HepG2 (cell line): ENCODE data around the gene PIGZ. TPM values are rescaled to one million over a fixed set of nuclear protein-coding genes. Genes with fewer than 3 reads are reported as not detected.

ENCODE experiments used
- ATAC-seq: fragments of 200-7000 bp; cut with Tn5 transposase; 3 replicates; pipeline ENCODE4 v1.9.1; 2020; ENCODE audit warnings: mild to moderate bottlenecking, moderate library complexity
- BruUV-seq: library from RNA; stranded (reverse); fragments of 400-500 nt; replicated peaks from 2 replicates; lab custom pipeline; 2021; lab: Mats Ljungman, UMichigan
- CTCF ChIA-PET: fragments of 300-600 bp; formaldehyde crosslinking; extraction: SDS; loops from one replicate; lab custom pipeline; 2021; ENCODE audit warnings: low total read pairs, inconsistent platforms, low intra/inter-chr PET ratio; lab: Yijun Ruan, JAX
- POLR2A ChIA-PET: fragments of 350-600 bp; sonication (Branson Sonifier 250); formaldehyde crosslinking; loops from one replicate; lab custom pipeline; 2020; ENCODE audit warnings: antibody characterized with exemption, inconsistent platforms; lab: Yijun Ruan, JAX
- DNase-seq: peaks from one replicate; pipeline ENCODE4 v3.0.0-alpha.2; 2015; ENCODE audit warnings: low spot score
- FAIRE-seq: peaks from 3 replicates; lab custom pipeline; 2011; peaks lifted over from hg19 to GRCh38; lab: Jason Lieb, UNC
- H2AFZ ChIP-seq: one replicate; pipeline ENCODE4 v1.6.1; 2011; ENCODE audit warnings: low read length, inconsistent platforms
- H3K27ac ChIP-seq: fragments of 300-600 bp; 3 replicates; pipeline ENCODE4 v1.8.0; 2011; ENCODE audit warnings: mixed run types, mild to moderate bottlenecking, mixed read lengths, low read length, inconsistent platforms; ENCODE audit not compliant: insufficient read depth; ENCODE audit errors: extremely low read length
- H3K27me3 ChIP-seq, 2 experiments: fragments of 200-600 bp in 1 of 2; 2 replicates in 1 of 2; 3 replicates in 1 of 2; pipeline versions ENCODE4 v1.6.0 to v1.8.0; 2011; ENCODE audit warnings: low read length in 2 of 2, mild to moderate bottlenecking in 2 of 2, moderate library complexity in 2 of 2, inconsistent platforms in 1 of 2; ENCODE audit not compliant: insufficient read depth in 2 of 2, control insufficient read depth in 1 of 2
- H3K36me3 ChIP-seq, 2 experiments: fragments of 200-600 bp in 1 of 2; replicated peaks in 1 of 2; 2 replicates in 1 of 2; 3 replicates in 1 of 2; pipeline versions ENCODE4 v1.5.1 to v1.8.0; 2011; ENCODE audit warnings: low read length in 2 of 2, inconsistent platforms in 1 of 2; ENCODE audit not compliant: insufficient read depth in 2 of 2, control insufficient read depth in 1 of 2
- H3K4me1 ChIP-seq: 2 replicates; pipeline ENCODE4 v1.5.1; 2012; ENCODE audit warnings: low read length, inconsistent platforms; ENCODE audit not compliant: insufficient read depth
- H3K4me2 ChIP-seq: 2 replicates; pipeline ENCODE4 v1.6.0; 2011; ENCODE audit warnings: low read depth, low read length, inconsistent platforms
- H3K4me3 ChIP-seq, 3 experiments: fragments of 200-600 bp in 1 of 3; sonication (generic), shearing (Covaris generic) in 1 of 3; replicated peaks in 1 of 3; 2 replicates each; pipeline ENCODE4 v1.5.1; 2011 to 2016; ENCODE audit warnings: low read length in 3 of 3, inconsistent platforms in 2 of 3, low read depth in 2 of 3, mild to moderate bottlenecking in 2 of 3, control low read depth in 1 of 3, mixed read lengths in 1 of 3; ENCODE audit not compliant: insufficient read depth in 1 of 3
- H3K79me2 ChIP-seq: one replicate; pipeline ENCODE4 v1.6.1; 2011; ENCODE audit warnings: low read length, inconsistent platforms; ENCODE audit not compliant: insufficient read depth
- H3K9ac ChIP-seq: 2 replicates; pipeline ENCODE4 v1.6.0; 2011; ENCODE audit warnings: mild to moderate bottlenecking, low read depth, low read length, inconsistent platforms; ENCODE audit not compliant: insufficient read depth
- H3K9me3 ChIP-seq: 2 replicates; pipeline ENCODE4 v1.5.1; 2012; ENCODE audit warnings: mild to moderate bottlenecking, low read length
- H4K20me1 ChIP-seq: 2 replicates; pipeline ENCODE4 v1.6.0; 2011; ENCODE audit warnings: inconsistent platforms, mild to moderate bottlenecking, low read length, moderate library complexity; ENCODE audit not compliant: insufficient read depth
- ERF ChIP-seq: IDR thresholded peaks from 2 replicates; pipeline ENCODE4 v1.6.1; 2018; ENCODE audit warnings: missing biosample characterization, missing genetic modification reagents
- FIP1L1 ChIP-seq: fragments of 200-400 bp; formaldehyde crosslinking; IDR thresholded peaks from 2 replicates; pipeline ENCODE4 v1.6.1; 2018; ENCODE audit warnings: low read depth, mild to moderate bottlenecking, low read length, moderate library complexity, borderline replicate concordance; ENCODE audit not compliant: insufficient read depth
- GABPB1 ChIP-seq: IDR thresholded peaks from 2 replicates; pipeline ENCODE4 v1.6.1; 2016; ENCODE audit warnings: mild to moderate bottlenecking, missing genetic modification reagents, moderate library complexity, missing compliant biosample characterization
- GATA4 ChIP-seq: sonication (generic); IDR thresholded peaks from 2 replicates; pipeline ENCODE4 v1.6.1; 2016; ENCODE audit warnings: antibody characterized with exemption, low read depth, borderline replicate concordance
- HOXA3 ChIP-seq: sonication (generic); formaldehyde crosslinking; IDR thresholded peaks from 2 replicates; pipeline ENCODE4 v1.5.0; 2020; ENCODE audit warnings: missing genetic modification reagents
- KDM2A ChIP-seq: sonication (generic); formaldehyde crosslinking; IDR thresholded peaks from 2 replicates; pipeline ENCODE4 v1.4.0; 2020; ENCODE audit warnings: low read depth, missing genetic modification reagents, borderline replicate concordance
- KDM6A ChIP-seq: IDR thresholded peaks from 2 replicates; pipeline ENCODE4 v1.6.1; 2016; ENCODE audit warnings: low read depth
- KLF6 ChIP-seq: IDR thresholded peaks from 2 replicates; pipeline ENCODE4 v1.8.0; 2016; ENCODE audit warnings: missing biosample characterization, missing genetic modification reagents
- RARA ChIP-seq: IDR thresholded peaks from 2 replicates; pipeline ENCODE4 v1.6.1; 2016; ENCODE audit warnings: missing genetic modification reagents, missing compliant biosample characterization
- RBFOX2 ChIP-seq: fragments of 200-400 bp; formaldehyde crosslinking; IDR thresholded peaks from 2 replicates; pipeline ENCODE4 v1.6.1; 2017; ENCODE audit warnings: low read depth, mild to moderate bottlenecking, low read length
- SIX1 ChIP-seq: sonication (generic); formaldehyde crosslinking; IDR thresholded peaks from 2 replicates; pipeline ENCODE4 v1.4.0; 2020; ENCODE audit warnings: missing genetic modification reagents, borderline replicate concordance
- TFDP2 ChIP-seq: sonication (generic); formaldehyde crosslinking; IDR thresholded peaks from 2 replicates; pipeline ENCODE4 v1.4.0; 2020; ENCODE audit warnings: missing genetic modification reagents
- ZBTB7B ChIP-seq: sonication (generic); formaldehyde crosslinking; IDR thresholded peaks from 2 replicates; pipeline ENCODE4 v1.4.0; 2020; ENCODE audit warnings: missing genetic modification reagents
- ZFX ChIP-seq: sonication (generic); formaldehyde crosslinking; IDR thresholded peaks from 2 replicates; pipeline ENCODE4 v1.4.0; 2020; ENCODE audit warnings: mild to moderate bottlenecking, low read depth, missing genetic modification reagents, moderate library complexity
- ZNF136 ChIP-seq: sonication (generic); formaldehyde crosslinking; IDR thresholded peaks from 2 replicates; pipeline ENCODE4 v1.8.1; 2022; ENCODE audit warnings: low read depth, mild to moderate bottlenecking, moderate library complexity, missing genetic modification reagents
- ZNF737 ChIP-seq: sonication (generic); formaldehyde crosslinking; IDR thresholded peaks from 2 replicates; pipeline ENCODE4 v1.5.0; 2020; ENCODE audit warnings: missing genetic modification reagents, mild to moderate bottlenecking, borderline replicate concordance
- ZNF879 ChIP-seq: sonication (generic); formaldehyde crosslinking; IDR thresholded peaks from 2 replicates; pipeline ENCODE4 v1.8.1; 2023; ENCODE audit warnings: missing genetic modification reagents
- ZSCAN30 ChIP-seq: sonication (generic); formaldehyde crosslinking; IDR thresholded peaks from 2 replicates; pipeline ENCODE4 v1.5.0; 2020; ENCODE audit warnings: mild to moderate bottlenecking, missing genetic modification reagents
- WGBS: methylation state at CpG from one replicate; pipeline ENCODE4 v1.1.6; 2017; ENCODE audit warnings: low lambda C conversion rate; 5-methylcytosine and 5-hydroxymethylcytosine counted together
- in situ Hi-C: cut with HindIII; loops from 2 replicates; pipeline ENCODE4 v1.10.0; 2017; ENCODE audit warnings: low pct_unique_long_range_greater_than_20kb; ENCODE audit not compliant: extremely low pct_ligation_motif_present
- intact Hi-C: fragments of 100-400 bp; cut with micrococcal nuclease; formaldehyde crosslinking; loops from one replicate; pipeline ENCODE4 v1.10.0; 2022; ENCODE audit not compliant: unreplicated experiment
- polyA plus RNA-seq, 8 experiments: library from polyadenylated mRNA; depleted of rRNA in 3 of 8; stranded (reverse) in 7 of 8; unstranded in 1 of 8; fragments of >200 nt; fragmentation: Illumina TruSeq in 4 of 8; extraction: Trizol in 4 of 8; gene quantifications; 2 replicates each; pipeline versions ENCODE4 v1.2.1 to v1.2.3, GENCODE V29; 2011 to 2016; ENCODE audit warnings: low read depth in 4 of 8, missing spikeins in 1 of 8, mixed read lengths in 1 of 8; ENCODE audit not compliant: insufficient read depth in 1 of 8
- total RNA-seq, 5 experiments: library from RNA; depleted of rRNA; stranded (reverse); fragments of >200 nt; fragmentation: Illumina TruSeq; extraction: Trizol; gene quantifications; 2 replicates each; pipeline ENCODE4 v1.2.3, GENCODE V29; 2016; ENCODE audit warnings: low read depth in 1 of 5
- TF ChIP-seq, protein P1 (sequence below): sonication (generic); formaldehyde crosslinking; IDR thresholded peaks from 2 replicates; pipeline ENCODE4 v1.4.0; 2020; ENCODE audit warnings: missing genetic modification reagents, borderline replicate concordance

Gene PIGZ
- total and polyA plus RNA-seq, 2 of the 13 experiments (the other 11 are each of a cell fraction or from before 2014, with no cell fraction given): 4.7 to 60.5 TPM

DNA sequence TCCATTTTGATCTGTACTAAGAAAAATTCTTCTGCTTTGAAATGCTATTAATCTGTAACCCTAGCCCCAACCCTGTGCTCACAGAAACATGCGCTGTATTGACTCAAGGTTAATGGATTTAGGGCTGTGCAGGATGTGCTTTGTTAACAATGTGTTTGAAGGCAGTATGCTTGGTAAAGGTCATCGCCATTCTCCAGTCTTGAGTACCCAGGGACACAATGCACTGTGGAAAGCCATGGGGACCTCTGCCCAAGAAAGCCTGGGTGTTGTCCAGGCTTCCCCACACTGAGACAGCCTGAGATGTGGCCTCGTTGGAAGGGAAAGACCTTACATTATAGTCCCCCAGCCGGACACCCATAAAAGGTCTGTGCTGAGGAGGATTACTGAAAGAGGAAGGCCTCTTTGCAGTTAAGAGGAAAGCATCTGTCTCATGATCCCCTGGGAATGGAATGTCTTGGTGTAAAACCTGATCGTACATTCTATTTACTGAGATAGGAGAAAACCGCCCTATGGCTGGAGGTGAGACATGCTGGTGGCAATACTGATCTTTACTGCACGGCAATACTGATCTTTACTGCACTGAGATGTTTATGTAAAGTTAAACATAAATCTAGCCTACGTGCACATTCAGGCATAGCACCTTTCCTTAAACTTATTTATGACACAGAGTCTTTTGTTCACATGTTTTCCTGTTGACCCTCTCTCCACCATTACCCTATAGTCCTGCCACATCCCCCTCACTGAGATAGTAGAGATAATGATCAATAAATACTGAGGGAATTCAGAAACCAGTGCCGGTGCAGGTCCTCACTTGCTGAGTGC, 6.3 kb downstream of the PIGZ start:
- POLR2A ChIA-PET: no interaction called here
- intact Hi-C loops: no loop called here
- TF ChIP-seq TFDP2 (CRISPR knock-in tag) (no peak), GATA4 (peak; percentile 93; the same call in 1 of the 2 replicates), ZBTB7B (CRISPR knock-in tag) (peak; percentile 51; the same call in 1 of the 2 replicates), ZNF879 (CRISPR knock-in tag) (no peak), FIP1L1 (no peak), SIX1 (CRISPR knock-in tag) (peak; percentile 75; the same call in 1 of the 2 replicates), KLF6 (CRISPR knock-in tag) (no peak), RBFOX2 (peak; percentile 84), ZSCAN30 (CRISPR knock-in tag) (no peak), ZNF737 (CRISPR knock-in tag) (no peak), RARA (CRISPR knock-in tag) (peak; percentile 83), ZNF136 (CRISPR knock-in tag) (peak; percentile 22; the same call in 1 of the 2 replicates), ERF (CRISPR knock-in tag) (peak; percentile 82), KDM2A (CRISPR knock-in tag) (peak; percentile 18; the same call in 1 of the 2 replicates), ZFX (CRISPR knock-in tag) (no peak; the same call in none of the 2 replicates), HOXA3 (CRISPR knock-in tag) (peak; percentile 53; the same call in 1 of the 2 replicates), GABPB1 (peak; percentile 17; the same call in 1 of the 2 replicates), KDM6A (peak; percentile 63; the same call in 1 of the 2 replicates)
- TF ChIP-seq, protein P1, sequence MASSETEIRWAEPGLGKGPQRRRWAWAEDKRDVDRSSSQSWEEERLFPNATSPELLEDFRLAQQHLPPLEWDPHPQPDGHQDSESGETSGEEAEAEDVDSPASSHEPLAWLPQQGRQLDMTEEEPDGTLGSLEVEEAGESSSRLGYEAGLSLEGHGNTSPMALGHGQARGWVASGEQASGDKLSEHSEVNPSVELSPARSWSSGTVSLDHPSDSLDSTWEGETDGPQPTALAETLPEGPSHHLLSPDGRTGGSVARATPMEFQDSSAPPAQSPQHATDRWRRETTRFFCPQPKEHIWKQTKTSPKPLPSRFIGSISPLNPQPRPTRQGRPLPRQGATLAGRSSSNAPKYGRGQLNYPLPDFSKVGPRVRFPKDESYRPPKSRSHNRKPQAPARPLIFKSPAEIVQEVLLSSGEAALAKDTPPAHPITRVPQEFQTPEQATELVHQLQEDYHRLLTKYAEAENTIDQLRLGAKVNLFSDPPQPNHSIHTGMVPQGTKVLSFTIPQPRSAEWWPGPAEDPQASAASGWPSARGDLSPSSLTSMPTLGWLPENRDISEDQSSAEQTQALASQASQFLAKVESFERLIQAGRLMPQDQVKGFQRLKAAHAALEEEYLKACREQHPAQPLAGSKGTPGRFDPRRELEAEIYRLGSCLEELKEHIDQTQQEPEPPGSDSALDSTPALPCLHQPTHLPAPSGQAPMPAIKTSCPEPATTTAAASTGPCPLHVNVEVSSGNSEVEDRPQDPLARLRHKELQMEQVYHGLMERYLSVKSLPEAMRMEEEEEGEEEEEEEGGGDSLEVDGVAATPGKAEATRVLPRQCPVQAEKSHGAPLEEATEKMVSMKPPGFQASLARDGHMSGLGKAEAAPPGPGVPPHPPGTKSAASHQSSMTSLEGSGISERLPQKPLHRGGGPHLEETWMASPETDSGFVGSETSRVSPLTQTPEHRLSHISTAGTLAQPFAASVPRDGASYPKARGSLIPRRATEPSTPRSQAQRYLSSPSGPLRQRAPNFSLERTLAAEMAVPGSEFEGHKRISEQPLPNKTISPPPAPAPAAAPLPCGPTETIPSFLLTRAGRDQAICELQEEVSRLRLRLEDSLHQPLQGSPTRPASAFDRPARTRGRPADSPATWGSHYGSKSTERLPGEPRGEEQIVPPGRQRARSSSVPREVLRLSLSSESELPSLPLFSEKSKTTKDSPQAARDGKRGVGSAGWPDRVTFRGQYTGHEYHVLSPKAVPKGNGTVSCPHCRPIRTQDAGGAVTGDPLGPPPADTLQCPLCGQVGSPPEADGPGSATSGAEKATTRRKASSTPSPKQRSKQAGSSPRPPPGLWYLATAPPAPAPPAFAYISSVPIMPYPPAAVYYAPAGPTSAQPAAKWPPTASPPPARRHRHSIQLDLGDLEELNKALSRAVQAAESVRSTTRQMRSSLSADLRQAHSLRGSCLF (CRISPR knock-in tag): no peak

More for the DNA sequence above, 6.3 kb downstream of the PIGZ start:
- Histone ChIP-seq H3K4me3 (no peak overlapping the region; a peak in 1 of 6 replicates), H3K9ac (peak overlapping the region; percentile 55; the same call in 1 of the 2 replicates), H3K27ac (peak overlapping the region; percentile 76), H2AFZ (no peak overlapping the region), H3K4me1 (peaks cover 80% of the 10 kb centered on the region), H3K4me2 (peak overlapping the region; percentile 62), H3K9me3 (no peaks in the 10 kb centered on the region), H3K79me2 (peaks cover 30% of the 10 kb centered on the region), H3K27me3 (no peaks in the 10 kb centered on the region), H3K36me3 (peaks cover 6 to 21% of the 10 kb centered on the region in 2 experiments), H4K20me1 (no peaks in the 10 kb centered on the region)
- FAIRE-seq (peak; percentile 91), DNase-seq (peak; percentile 91), ATAC-seq (peak; percentile 80)
- CTCF ChIA-PET: no interaction called here
- WGBS: 0% methylated on average over 9 of the region's 9 CpGs
- BruUV-seq: no TSS peak
- in situ Hi-C loops: no loop called here
